ENCODE results near the gene TJP3. TPM values are rescaled to one million over a fixed set of nuclear protein-coding genes. Genes with fewer than 3 reads are reported as not detected.

The TJP3 gene
- total RNA-seq, 1 donor from 2014 or later = 141 TPM

GRCh38 chr19:3671680-3672574 is 36.3 kb upstream of the TJP3 start:
- DNase-seq (ENCODE audit: low spot score) = no peak

- no peak for DNase-seq (ENCODE audit: low spot score)
Observed at GRCh38 chr19:3672575-3672948, 35.6 kb upstream of the TJP3 start.

- DNase-seq (ENCODE audit: low spot score) = no peak
Observed at GRCh38 chr19:3672993-3673392, 35.2 kb upstream of the TJP3 start.

- no peak for DNase-seq (ENCODE audit: low spot score)
Observed at GRCh38 chr19:3673506-3674439, 34.4 kb upstream of the TJP3 start.

- DNase-seq (ENCODE audit: low spot score) = no peak
Observed at GRCh38 chr19:3674784-3675543, 33.2 kb upstream of the TJP3 start.

- DNase-seq (ENCODE audit: low spot score) = no peak
Observed at GRCh38 chr19:3678188-3678587, 30.0 kb upstream of the TJP3 start.

- no peak for DNase-seq (ENCODE audit: low spot score)
Observed at GRCh38 chr19:3679138-3679537, 29.0 kb upstream of the TJP3 start.

GRCh38 chr19:3679581-3679980 is 28.6 kb upstream of the TJP3 start:
- DNase-seq (ENCODE audit: low spot score) = no peak

- no peak for DNase-seq (ENCODE audit: low spot score)
Observed at GRCh38 chr19:3680939-3681338, 27.2 kb upstream of the TJP3 start.

GRCh38 chr19:3682286-3682685 is 25.9 kb upstream of the TJP3 start:
- DNase-seq (ENCODE audit: low spot score) = no peak

- no peak for DNase-seq (ENCODE audit: low spot score)
Observed at GRCh38 chr19:3682741-3683404, 25.3 kb upstream of the TJP3 start.

GRCh38 chr19:3683405-3684053 is 24.7 kb upstream of the TJP3 start:
- DNase-seq (ENCODE audit: low spot score) = no peak

GRCh38 chr19:3684054-3684816 is 23.9 kb upstream of the TJP3 start:
- DNase-seq (ENCODE audit: low spot score) = no peak

- DNase-seq (ENCODE audit: low spot score) = no peak
Observed at GRCh38 chr19:3684817-3685410, 23.3 kb upstream of the TJP3 start.

- no peak for DNase-seq (ENCODE audit: low spot score)
Observed at GRCh38 chr19:3687393-3687773, 20.8 kb upstream of the TJP3 start.

GRCh38 chr19:3687774-3688706 is 20.1 kb upstream of the TJP3 start:
- DNase-seq (ENCODE audit: low spot score) = no peak

GRCh38 chr19:3690551-3691371 is 17.4 kb upstream of the TJP3 start:
- DNase-seq (ENCODE audit: low spot score) = no peak

- no peak for DNase-seq (ENCODE audit: low spot score)
Observed at GRCh38 chr19:3691372-3691716, 16.8 kb upstream of the TJP3 start.

All from mucosa of gallbladder (tissue), 1 donor.